Activated CD4-positive, alpha-beta T cell treated with anti-CD3 and anti-CD28 coated beads, Interleukin-2, amount 10 ng/mL, durations not matched to agents 24 days and 14 days (primary cell): Measurements from ENCODE around the gene EXOC8. TPM values are rescaled to one million over a fixed set of nuclear protein-coding genes. Genes with fewer than 3 reads are reported as not detected.
A peak's percentile ranks its signal among the peaks of the same experiment; 100 is the strongest.

Source experiments
- DNase-seq: peaks from one replicate; pipeline ENCODE4 v3.0.0; 2022
- H3K27ac Mint-ChIP-seq: one replicate; pipeline ENCODE4 v1.8.0; 2022; ENCODE audit warnings: mild to moderate bottlenecking, mixed read lengths
- H3K27me3 Mint-ChIP-seq: one replicate; pipeline ENCODE4 v1.8.0; 2022; ENCODE audit warnings: mixed read lengths
- H3K36me3 Mint-ChIP-seq: one replicate; pipeline ENCODE4 v1.8.0; 2022; ENCODE audit warnings: low read depth, mild to moderate bottlenecking, mixed read lengths
- H3K4me1 Mint-ChIP-seq: one replicate; pipeline ENCODE4 v1.8.0; 2021; ENCODE audit warnings: mixed read lengths
- H3K4me3 Mint-ChIP-seq: one replicate; pipeline ENCODE4 v1.8.0; 2022; ENCODE audit warnings: mild to moderate bottlenecking, moderate library complexity, mixed read lengths
- H3K9me3 Mint-ChIP-seq: one replicate; pipeline ENCODE4 v1.8.0; 2021; ENCODE audit warnings: mixed read lengths
- intact Hi-C: fragments of 100-400 bp; cut with micrococcal nuclease; formaldehyde crosslinking; loops from one replicate; pipeline ENCODE4 v1.15.1; 2023
- total RNA-seq: library from RNA; stranded (reverse); gene quantifications from 2 replicates; pipeline ENCODE4 v1.2.3, GENCODE V29; 2022

EXOC8 gene
- total RNA-seq, 1 donor from 2014 or later: 12.4 TPM

DNA sequence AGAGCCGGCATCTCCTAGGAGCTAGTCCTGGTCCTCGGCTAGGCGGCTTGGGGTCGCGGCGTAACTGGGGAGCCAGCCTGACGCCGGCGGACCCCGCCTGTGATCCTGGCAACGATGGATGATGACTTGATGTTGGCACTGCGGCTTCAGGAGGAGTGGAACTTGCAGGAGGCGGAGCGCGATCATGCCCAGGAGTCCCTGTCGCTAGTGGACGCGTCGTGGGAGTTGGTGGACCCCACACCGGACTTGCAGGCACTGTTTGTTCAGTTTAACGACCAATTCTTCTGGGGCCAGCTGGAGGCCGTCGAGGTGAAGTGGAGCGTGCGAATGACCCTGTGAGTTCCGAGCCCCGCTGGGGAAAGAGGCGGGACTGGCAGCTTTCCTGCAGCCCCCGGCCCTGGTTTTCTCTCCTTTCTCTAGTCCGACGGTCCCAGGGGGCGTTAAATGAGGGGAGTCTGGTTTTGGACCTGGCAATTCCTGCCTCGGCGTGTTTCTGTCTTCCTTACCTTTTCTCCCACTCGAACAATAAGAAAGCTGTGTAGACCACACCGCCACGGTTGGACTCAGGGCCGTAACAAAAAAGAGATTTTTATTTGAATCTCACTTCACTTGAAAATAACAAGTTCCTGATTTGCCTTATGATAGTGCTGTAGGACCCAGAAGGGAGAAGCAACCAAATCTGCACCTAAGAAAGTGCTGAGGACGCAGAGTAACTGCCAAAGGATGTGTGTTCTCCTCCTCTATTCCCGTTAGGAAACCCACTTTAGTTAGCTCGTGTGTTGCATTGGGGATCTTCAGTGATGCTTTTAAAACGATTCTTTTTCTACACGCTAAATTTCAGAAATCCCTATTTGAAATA, 847 bp upstream of the EXOC8 start, which contains the start of gene SPRTN:
SPRTN (plus strand) TSS at position 24 of the 859 bp plus-strand sequence; CDS start at position 115, 91 bp downstream.
- H3K36me3 Mint-ChIP-seq: peaks cover 31% of the 10 kb centered on the region
- peaks cover 3% of the 10 kb centered on the region for H3K27me3 Mint-ChIP-seq
- H3K9me3 Mint-ChIP-seq: peaks cover 3% of the 10 kb centered on the region
- intact Hi-C loops: loop anchor here (1.0 to 10.0 kb wide), 6 partner anchors 20 to 696 kb away; partner anchors contain the start of genes ARV1, COG2, EGLN1 and TSNAX
- peak within 1 kb of the TSS; percentile 98 for H3K27ac Mint-ChIP-seq
- H3K4me1 Mint-ChIP-seq: peaks cover 44% of the 10 kb centered on the region
- DNase-seq: no peak
- H3K4me3 Mint-ChIP-seq: peak within 1 kb of the TSS; percentile 95

DNA sequence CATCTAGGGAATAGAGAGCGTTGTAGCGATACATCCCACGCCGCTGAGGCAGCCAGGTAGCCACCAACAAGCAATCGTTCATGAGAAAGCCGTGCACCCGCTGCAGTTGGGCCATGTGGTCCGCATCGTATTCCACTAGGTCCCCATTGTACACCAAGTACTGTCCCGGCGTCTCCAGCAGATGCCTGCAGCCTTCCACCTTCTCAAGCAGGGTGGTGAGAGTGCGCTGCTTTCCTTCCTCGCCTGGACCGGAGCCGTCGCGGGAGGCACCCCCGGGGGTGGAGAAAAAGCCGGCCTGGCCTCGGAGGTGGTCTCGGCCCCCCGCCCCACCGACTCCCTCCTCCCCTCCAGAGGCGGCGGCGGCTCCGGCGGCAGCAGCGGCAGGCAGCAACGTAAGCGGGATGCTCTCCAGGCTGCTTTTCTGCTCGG, 595 bp downstream of the EXOC8 start:
- intact Hi-C loops: loop anchor here (1.0 to 10.0 kb wide), 2 partner anchors 65 to 362 kb away; partner anchors contain the start of genes ARV1 and TTC13
- H3K27me3 Mint-ChIP-seq: peaks cover 3% of the 10 kb centered on the region
- H3K9me3 Mint-ChIP-seq: peaks cover 3% of the 10 kb centered on the region
- H3K36me3 Mint-ChIP-seq: peaks cover 36% of the 10 kb centered on the region
- peak overlapping the region; percentile 98 for H3K27ac Mint-ChIP-seq
- H3K4me3 Mint-ChIP-seq: peak overlapping the region; percentile 95
- DNase-seq: peak; percentile 89
- H3K4me1 Mint-ChIP-seq: peaks cover 44% of the 10 kb centered on the region

DNA sequence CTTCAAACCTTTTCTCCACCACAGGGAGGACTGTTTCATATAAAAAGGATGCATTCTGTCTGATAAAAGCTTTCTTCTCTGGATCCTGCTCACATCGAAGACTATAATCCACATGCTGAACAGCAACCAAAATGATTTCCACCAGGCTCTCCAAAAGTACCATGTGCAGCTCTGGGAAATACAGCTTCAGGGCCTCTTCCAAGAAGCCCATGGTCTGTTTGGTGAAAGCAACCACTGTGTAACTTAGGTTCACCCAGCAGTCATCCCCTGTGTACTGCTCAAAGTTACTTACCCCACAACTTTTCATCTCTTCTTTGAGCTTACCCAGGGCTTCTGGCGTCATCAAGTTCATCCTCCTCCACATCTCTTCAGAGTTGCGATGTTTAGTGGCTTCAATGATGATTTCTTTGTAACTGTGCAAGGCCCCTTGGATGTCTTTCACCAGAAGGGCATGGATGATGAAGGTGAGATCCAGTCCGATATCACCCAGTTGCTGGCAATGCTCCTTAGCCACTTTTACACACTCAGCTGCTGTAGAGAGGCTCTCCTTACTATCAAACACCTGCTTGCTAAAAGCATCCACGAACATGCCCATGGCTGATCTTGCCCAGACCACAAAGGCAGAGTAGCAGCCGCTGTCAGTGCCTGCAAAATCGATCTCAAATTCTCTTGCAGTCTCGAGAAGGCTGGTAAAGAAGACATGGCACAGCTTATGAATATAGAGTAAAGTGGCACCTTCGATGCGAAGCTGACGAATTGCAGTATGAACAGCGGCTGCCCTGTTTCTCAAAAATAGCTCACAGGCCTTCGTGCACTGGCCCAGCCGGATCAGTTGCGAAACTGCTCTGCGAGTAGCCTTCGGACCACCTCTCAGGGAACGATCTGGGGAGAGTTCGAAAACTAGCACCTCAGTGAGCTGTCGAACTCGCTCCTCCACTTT, 1.7 kb downstream of the EXOC8 start:
- Mint-ChIP-seq H3K9me3 (peaks cover 3% of the 10 kb centered on the region), H3K36me3 (peaks cover 30% of the 10 kb centered on the region), H3K27me3 (peaks cover 3% of the 10 kb centered on the region), H3K27ac (peak overlapping the region; percentile 69), H3K4me1 (peaks cover 41% of the 10 kb centered on the region), H3K4me3 (peak overlapping the region; percentile 95)
- intact Hi-C loops: loop anchor here (10.0 kb wide), 1 partner anchor 361 kb away; the partner anchor contains the start of genes ARV1 and TTC13
- DNase-seq: peak; percentile 64

DNA sequence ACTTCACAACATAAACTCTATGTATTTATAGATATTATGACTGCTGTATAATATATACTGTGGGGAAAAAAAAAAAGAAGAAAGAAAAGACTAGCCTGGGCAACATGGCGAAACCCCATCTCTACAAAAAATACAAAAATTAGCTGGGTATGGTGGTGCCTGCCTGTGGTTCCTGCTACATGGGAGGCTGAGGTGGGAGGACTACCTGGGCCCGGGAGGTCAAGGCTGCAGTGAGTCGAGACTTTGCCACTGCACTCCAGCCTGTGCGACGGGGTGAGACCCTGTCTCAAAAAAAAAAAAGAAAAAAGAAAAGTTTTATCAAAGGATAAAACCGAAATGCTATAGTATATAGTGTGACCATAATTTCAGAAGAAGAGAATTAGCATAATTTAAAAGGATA, 2.7 kb downstream of the EXOC8 start:
- Mint-ChIP-seq H3K4me3 (peak overlapping the region; percentile 55), H3K27me3 (peaks cover 3% of the 10 kb centered on the region), H3K36me3 (peaks cover 27% of the 10 kb centered on the region), H3K4me1 (peaks cover 36% of the 10 kb centered on the region), H3K9me3 (peaks cover 3% of the 10 kb centered on the region), H3K27ac (no peak overlapping the region)
- DNase-seq: no peak
- intact Hi-C loops: loop anchor here (10.0 kb wide), 1 partner anchor 360 kb away; the partner anchor contains the start of genes ARV1 and TTC13

DNA sequence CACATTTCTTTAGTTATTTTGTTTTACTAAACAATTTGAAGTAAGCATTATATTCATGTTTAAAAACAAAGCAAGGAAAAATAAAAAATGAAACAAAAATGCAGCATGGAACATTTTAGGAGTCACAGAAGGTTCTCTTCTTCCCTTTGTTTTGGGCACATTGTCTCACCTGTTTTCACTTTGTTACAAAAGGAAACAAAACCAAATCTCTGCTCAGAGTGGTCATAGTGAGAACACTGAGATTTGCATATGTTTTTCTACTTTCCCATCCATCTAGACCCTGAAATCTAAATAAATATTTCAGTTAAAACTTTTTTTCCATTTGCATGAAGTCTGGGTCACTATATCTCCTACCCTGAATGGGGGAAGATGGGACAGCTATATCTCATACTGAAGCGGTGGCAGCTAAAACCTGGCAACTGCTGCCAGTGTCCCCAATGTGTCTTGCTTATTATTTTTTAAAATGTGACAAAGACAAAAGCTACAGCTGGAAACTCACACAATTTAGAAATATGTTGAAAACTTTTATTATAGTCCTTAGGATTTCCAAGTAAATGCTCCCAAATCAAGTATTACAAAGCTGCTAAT, 3.5 kb downstream of the EXOC8 start:
- DNase-seq: no peak
- intact Hi-C loops: loop anchor here (10.0 kb wide), 1 partner anchor 359 kb away; the partner anchor contains the start of genes ARV1 and TTC13
- no peak overlapping the region for H3K27ac Mint-ChIP-seq
- peaks cover 3% of the 10 kb centered on the region for H3K9me3 Mint-ChIP-seq
- peak overlapping the region; percentile 55 for H3K4me3 Mint-ChIP-seq
- H3K4me1 Mint-ChIP-seq: peaks cover 31% of the 10 kb centered on the region
- peaks cover 25% of the 10 kb centered on the region for H3K36me3 Mint-ChIP-seq
- peaks cover 3% of the 10 kb centered on the region for H3K27me3 Mint-ChIP-seq

DNA sequence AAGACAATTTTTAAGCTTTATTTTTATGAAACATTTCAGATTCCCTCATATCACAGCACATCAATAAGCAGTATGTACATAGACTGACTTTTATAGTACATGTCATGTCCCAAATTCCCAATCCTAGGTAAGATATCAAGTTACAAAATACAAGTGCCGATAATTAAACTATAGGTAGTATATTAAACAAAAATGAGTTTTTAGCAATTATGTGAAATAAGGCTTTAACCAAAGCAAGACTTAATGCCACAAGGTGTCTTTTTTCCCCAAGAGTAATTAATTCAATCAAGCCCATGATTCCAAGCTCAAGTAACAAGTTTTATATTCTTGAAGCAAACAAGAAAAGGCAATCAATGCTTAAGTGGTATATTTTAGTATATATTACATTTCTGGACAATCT, 4.9 kb downstream of the EXOC8 start:
- intact Hi-C loops: loop anchor here (10.0 kb wide), 1 partner anchor 358 kb away; the partner anchor contains the start of genes ARV1 and TTC13
- no peak overlapping the region for H3K4me3 Mint-ChIP-seq
- no peak for DNase-seq
- peaks cover 2% of the 10 kb centered on the region for H3K27me3 Mint-ChIP-seq
- no peak overlapping the region for H3K27ac Mint-ChIP-seq
- H3K36me3 Mint-ChIP-seq: peaks cover 24% of the 10 kb centered on the region
- H3K9me3 Mint-ChIP-seq: peaks cover 2% of the 10 kb centered on the region
- H3K4me1 Mint-ChIP-seq: peaks cover 27% of the 10 kb centered on the region

DNA sequence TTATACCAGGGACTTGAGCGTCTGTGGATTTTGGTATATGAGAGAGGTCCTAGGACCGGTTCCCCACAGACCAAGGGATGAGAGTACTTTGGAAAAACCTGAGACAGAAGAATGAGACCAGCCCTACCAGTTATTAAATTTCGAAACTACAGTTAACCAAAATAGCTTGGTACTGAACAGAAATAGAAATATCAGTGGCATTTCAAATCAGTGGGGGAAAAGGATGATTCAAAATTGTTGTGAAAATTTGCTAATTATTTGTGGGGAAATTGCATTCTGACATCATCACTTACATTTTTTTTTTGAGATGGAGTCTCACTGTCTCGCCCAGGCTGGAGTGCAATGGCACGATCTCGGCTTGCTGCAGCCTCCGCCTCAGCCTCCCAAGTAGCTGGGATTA, 8.2 kb downstream of the EXOC8 start:
- intact Hi-C loops: no loop called here
- H3K4me3 Mint-ChIP-seq: no peak overlapping the region
- H3K27me3 Mint-ChIP-seq: peaks cover 2% of the 10 kb centered on the region
- no peak overlapping the region for H3K27ac Mint-ChIP-seq
- DNase-seq: no peak
- H3K4me1 Mint-ChIP-seq: peaks cover 7% of the 10 kb centered on the region
- peaks cover 11% of the 10 kb centered on the region for H3K36me3 Mint-ChIP-seq
- no peaks in the 10 kb centered on the region for H3K9me3 Mint-ChIP-seq

DNA sequence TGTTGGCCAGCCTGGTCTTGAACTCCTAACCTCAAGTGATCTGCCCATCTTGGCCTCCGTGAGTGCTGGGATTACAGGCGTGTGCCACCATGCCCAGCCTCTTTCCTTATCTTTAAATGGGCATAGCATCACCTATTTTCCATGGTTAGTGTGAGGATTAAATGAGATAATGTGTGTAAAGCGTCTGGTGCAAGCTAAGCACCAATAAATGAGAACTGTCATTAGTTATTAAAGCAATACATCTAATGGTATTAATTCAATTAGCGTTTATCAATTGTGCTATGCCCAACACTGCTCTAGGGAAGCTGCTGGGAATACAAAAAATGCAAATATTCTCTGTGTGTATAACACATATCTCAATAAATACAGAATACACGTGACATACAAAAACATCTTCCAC, 10.0 kb downstream of the EXOC8 start:
- peaks cover 3% of the 10 kb centered on the region for H3K36me3 Mint-ChIP-seq

DNA sequence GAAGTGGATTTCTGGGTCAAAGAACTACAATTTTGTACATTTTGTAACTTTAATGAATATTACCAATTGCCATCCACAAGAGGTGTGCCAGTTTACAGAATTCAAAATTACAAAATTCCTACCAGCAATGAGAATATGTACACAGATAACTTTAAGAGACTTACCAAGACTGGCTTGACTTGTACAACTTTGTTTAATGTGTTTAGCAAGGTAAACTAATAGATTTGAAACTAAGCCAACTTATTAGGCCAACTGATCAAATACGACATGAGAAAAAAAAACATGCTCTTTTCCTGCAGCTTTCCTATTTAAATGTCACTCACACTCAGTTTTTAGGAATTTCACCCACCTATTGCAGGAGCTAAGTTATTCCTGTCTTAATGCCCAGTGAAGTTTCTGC, 11.4 kb downstream of the EXOC8 start:
- Mint-ChIP-seq H3K9me3 (no peaks in the 10 kb centered on the region), H3K27me3 (peaks cover 10% of the 10 kb centered on the region), H3K4me1 (no peaks in the 10 kb centered on the region), H3K27ac (no peak overlapping the region), H3K36me3 (no peaks in the 10 kb centered on the region), H3K4me3 (no peak overlapping the region)
- intact Hi-C loops: no loop called here
- DNase-seq: no peak

More for the DNA sequence above, 10.0 kb downstream of the EXOC8 start:
- no peak overlapping the region for H3K27ac Mint-ChIP-seq
- H3K9me3 Mint-ChIP-seq: no peaks in the 10 kb centered on the region
- no peak overlapping the region for H3K4me3 Mint-ChIP-seq
- intact Hi-C loops: no loop called here
- H3K4me1 Mint-ChIP-seq: no peaks in the 10 kb centered on the region
- DNase-seq: no peak
- H3K27me3 Mint-ChIP-seq: peaks cover 10% of the 10 kb centered on the region

DNA sequence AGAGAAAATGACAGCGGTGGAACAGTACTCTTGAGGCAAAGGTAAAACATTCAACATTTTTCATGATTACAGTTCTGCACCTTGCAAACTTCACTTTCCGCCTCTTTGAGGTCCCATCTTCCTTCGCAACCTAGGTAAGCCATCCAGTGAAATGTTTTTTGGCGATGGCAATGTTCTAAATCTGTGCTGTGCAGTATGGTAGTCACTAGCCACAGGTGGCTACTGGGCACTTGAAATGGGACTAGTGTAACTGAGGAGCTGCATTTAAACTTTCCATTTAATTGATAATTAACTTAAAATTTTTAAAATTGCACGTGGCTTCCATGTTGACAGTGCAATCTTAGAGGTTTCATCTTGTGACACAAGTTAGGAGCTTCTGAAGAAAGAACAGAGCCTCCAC, 13.0 kb downstream of the EXOC8 start:
- intact Hi-C loops: no loop called here
- Mint-ChIP-seq H3K4me3 (no peak overlapping the region), H3K27me3 (peaks cover 10% of the 10 kb centered on the region), H3K9me3 (no peaks in the 10 kb centered on the region), H3K36me3 (no peaks in the 10 kb centered on the region), H3K27ac (no peak overlapping the region), H3K4me1 (no peaks in the 10 kb centered on the region)
- DNase-seq: no peak

DNA sequence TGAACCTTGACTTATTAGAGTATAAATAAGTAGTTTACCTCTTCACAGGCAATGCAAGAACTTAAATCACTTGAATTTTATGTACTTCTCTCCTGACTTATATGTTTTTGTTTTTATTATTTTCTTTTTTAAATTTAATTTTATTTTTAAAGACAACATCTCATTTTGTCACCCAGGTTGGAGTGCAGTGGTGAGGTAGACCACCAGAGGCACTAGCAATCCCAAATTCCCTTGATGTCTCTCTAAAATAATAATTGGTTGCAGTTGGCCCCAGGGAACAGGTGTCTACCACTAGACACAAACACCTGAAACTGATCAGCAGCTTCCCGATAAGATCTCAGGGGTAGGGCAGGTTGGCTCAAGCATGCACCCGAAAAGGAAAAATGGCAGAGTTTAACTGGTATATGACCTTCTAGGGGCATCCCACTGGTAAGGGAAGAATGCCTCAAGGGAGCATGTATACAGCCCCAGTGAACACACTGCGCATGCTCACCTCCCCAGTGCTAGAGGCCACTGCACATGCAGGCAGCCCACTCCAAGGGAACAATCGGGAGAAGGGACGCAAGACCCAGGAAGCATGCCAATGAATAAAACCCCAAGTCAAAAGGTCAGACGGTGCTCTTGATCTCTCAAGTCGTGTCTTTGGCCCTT, 14.6 kb downstream of the EXOC8 start:
- Mint-ChIP-seq H3K9me3 (no peaks in the 10 kb centered on the region), H3K27me3 (peaks cover 10% of the 10 kb centered on the region), H3K4me3 (no peak overlapping the region), H3K4me1 (no peaks in the 10 kb centered on the region), H3K36me3 (no peaks in the 10 kb centered on the region), H3K27ac (no peak overlapping the region)
- intact Hi-C loops: no loop called here
- DNase-seq: no peak

DNA sequence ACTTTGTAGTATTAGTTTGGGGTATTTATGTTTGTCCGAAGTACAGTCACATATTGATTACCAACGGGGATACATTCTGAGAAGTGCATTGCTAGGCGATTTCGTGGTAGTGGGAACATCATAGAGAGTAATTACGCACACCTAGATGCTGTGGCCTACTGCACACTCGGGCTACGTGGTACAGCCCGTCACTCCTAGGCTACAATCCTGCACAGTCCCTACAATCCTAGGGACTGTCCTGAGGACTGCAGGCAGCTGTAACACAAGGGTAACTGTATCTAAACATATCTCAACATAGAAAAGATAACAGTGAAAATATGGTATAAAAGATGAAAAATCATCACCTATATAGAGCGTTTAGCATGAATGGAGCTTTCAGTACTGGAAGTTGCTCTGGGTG, 18.6 kb downstream of the EXOC8 start:
- no peak overlapping the region for H3K27ac Mint-ChIP-seq
- DNase-seq: no peak
- peaks cover 10% of the 10 kb centered on the region for H3K27me3 Mint-ChIP-seq
- H3K36me3 Mint-ChIP-seq: no peaks in the 10 kb centered on the region
- peaks cover 3% of the 10 kb centered on the region for H3K4me1 Mint-ChIP-seq
- intact Hi-C loops: loop anchor here (5.0 kb wide), 1 partner anchor 283 kb away; no protein-coding TSS in a partner anchor
- H3K9me3 Mint-ChIP-seq: no peaks in the 10 kb centered on the region
- H3K4me3 Mint-ChIP-seq: no peak overlapping the region

DNA sequence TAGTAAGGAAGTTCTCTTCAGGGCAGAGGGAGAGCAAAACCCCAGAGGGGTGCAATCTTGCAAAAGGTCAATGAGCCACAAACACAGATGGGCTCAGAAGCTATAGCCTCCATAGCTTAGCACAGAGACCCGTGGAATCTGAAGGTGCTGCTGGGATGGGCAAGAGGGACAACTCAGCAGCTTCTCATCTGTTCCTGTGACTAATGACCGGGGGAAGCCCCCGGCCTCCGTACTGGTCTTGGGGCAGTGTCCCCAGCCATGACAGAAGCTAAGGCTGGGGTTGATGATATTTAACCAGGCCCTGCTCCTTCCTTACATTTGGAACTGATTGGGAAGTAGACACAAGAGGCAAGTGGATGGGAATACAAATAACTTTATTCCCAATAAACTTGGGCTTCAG, 19.1 kb downstream of the EXOC8 start:
- peaks cover 6% of the 10 kb centered on the region for H3K27me3 Mint-ChIP-seq

More for the DNA sequence above, 19.1 kb downstream of the EXOC8 start:
- intact Hi-C loops: loop anchor here (5.0 kb wide), 1 partner anchor 284 kb away; no protein-coding TSS in a partner anchor
- H3K27ac Mint-ChIP-seq: no peak overlapping the region
- H3K4me3 Mint-ChIP-seq: no peak overlapping the region
- peaks cover 3% of the 10 kb centered on the region for H3K4me1 Mint-ChIP-seq
- H3K36me3 Mint-ChIP-seq: no peaks in the 10 kb centered on the region
- no peaks in the 10 kb centered on the region for H3K9me3 Mint-ChIP-seq
- no peak for DNase-seq
